Adipocyte (in vitro differentiated cells): ENCODE data around the gene SHC3.

Source experiments
- DNase-seq: peaks from one replicate; pipeline ENCODE4 v3.0.0-alpha.2; 2015; ENCODE audit warnings: low read depth
- H3K27me3 ChIP-seq: replicated peaks from 2 replicates; pipeline ENCODE4 v1.7.0; 2013; ENCODE audit warnings: mild to moderate bottlenecking, low read length, moderate library complexity; ENCODE audit not compliant: control insufficient read depth, insufficient read depth
- H3K36me3 ChIP-seq: 2 replicates; pipeline ENCODE4 v1.7.0; 2013; ENCODE audit warnings: low read length, mild to moderate bottlenecking, moderate library complexity; ENCODE audit not compliant: control insufficient read depth, insufficient read depth, severe bottlenecking
- H3K4me1 ChIP-seq: 2 replicates; pipeline ENCODE4 v1.7.0; 2013; ENCODE audit warnings: mild to moderate bottlenecking, low read length, moderate library complexity; ENCODE audit not compliant: control insufficient read depth, insufficient read depth
- H3K4me3 ChIP-seq: 2 replicates; pipeline ENCODE4 v1.7.0; 2013; ENCODE audit warnings: mild to moderate bottlenecking, low read length, moderate library complexity
- H3K9ac ChIP-seq: 2 replicates; pipeline ENCODE4 v1.7.0; 2013; ENCODE audit warnings: mild to moderate bottlenecking, low read length, moderate library complexity
- H3K9me3 ChIP-seq: 2 replicates; pipeline ENCODE4 v1.7.0; 2013; ENCODE audit warnings: mild to moderate bottlenecking, low read length, moderate library complexity; ENCODE audit not compliant: control insufficient read depth

Gene SHC3

DNA sequence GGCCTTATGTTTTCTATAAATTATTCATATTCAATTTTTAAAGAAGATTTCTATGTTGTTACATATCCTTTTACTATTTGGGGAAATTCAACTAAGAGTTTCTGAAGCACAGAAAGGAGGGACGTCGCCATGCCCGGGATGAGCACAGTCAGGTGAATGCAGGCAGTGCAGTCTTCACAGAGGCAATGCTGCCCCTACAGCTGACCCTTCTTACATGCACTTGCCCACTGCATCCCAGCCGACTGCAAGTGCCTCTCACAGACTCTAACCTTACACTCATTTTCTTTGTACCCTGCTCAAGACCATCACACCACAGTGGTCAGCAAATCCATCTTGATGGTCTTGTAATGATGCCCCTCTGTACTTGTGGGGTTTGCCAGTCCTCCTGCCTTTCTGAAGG lies 73.8 kb downstream of the SHC3 start:
- no peaks in the 10 kb centered on the region for H3K4me1 ChIP-seq
- no peaks in the 10 kb centered on the region for H3K36me3 ChIP-seq
- H3K9me3 ChIP-seq = peaks cover 6% of the 10 kb centered on the region

GRCh38 chr9:89097219-89097618 lies 81.4 kb downstream of the SHC3 start:
- no peak overlapping the region for H3K4me3 ChIP-seq
- H3K9ac ChIP-seq = no peak overlapping the region
- no peaks in the 10 kb centered on the region for H3K9me3 ChIP-seq
- peaks cover 22% of the 10 kb centered on the region for H3K4me1 ChIP-seq
- DNase-seq = peak; percentile 43
- no peaks in the 10 kb centered on the region for H3K36me3 ChIP-seq
- no peaks in the 10 kb centered on the region for H3K27me3 ChIP-seq

More for the DNA sequence above, 73.8 kb downstream of the SHC3 start:
- Histone ChIP-seq H3K27me3 (no peaks in the 10 kb centered on the region), H3K4me3 (no peak overlapping the region), H3K9ac (no peak overlapping the region)
- no peak for DNase-seq

DNA sequence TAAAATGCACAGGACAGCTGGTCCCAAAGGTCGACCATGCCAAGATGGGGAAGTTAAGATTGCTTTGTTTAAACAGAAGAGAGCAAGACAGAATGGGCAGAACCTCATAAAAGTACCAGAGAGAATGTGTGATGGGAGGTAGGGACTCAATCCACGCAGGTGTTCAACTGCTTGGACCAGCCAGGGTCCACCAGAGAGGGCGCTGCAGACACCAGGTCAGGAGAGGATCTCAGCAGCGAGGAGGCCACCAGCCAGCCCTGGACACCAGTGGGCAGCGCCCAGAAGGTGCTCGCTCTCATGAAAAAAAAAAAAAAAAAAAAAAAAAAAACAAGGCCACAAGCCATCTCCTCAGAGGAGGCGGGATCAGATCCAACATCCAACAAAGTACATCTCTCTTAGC lies 81.8 kb downstream of the SHC3 start:
- Histone ChIP-seq H3K4me1 (peaks cover 25% of the 10 kb centered on the region), H3K27me3 (no peaks in the 10 kb centered on the region), H3K9me3 (no peaks in the 10 kb centered on the region), H3K4me3 (no peak overlapping the region), H3K9ac (no peak overlapping the region), H3K36me3 (no peaks in the 10 kb centered on the region)
- no peak for DNase-seq

- peaks cover 29% of the 10 kb centered on the region for H3K4me1 ChIP-seq
- no peaks in the 10 kb centered on the region for H3K9me3 ChIP-seq
- no peaks in the 10 kb centered on the region for H3K27me3 ChIP-seq
- DNase-seq = peak; percentile 24
- H3K9ac ChIP-seq = no peak overlapping the region
- no peaks in the 10 kb centered on the region for H3K36me3 ChIP-seq
- H3K4me3 ChIP-seq = no peak overlapping the region
Measured at GRCh38 chr9:89095761-89096528, 82.7 kb downstream of the SHC3 start.

GRCh38 chr9:89093201-89093975 lies 85.2 kb downstream of the SHC3 start:
- DNase-seq = no peak
- peaks cover 29% of the 10 kb centered on the region for H3K4me1 ChIP-seq
- H3K4me3 ChIP-seq = no peak overlapping the region
- no peak overlapping the region for H3K9ac ChIP-seq
- H3K36me3 ChIP-seq = no peaks in the 10 kb centered on the region
- H3K9me3 ChIP-seq = no peaks in the 10 kb centered on the region
- no peaks in the 10 kb centered on the region for H3K27me3 ChIP-seq

DNA sequence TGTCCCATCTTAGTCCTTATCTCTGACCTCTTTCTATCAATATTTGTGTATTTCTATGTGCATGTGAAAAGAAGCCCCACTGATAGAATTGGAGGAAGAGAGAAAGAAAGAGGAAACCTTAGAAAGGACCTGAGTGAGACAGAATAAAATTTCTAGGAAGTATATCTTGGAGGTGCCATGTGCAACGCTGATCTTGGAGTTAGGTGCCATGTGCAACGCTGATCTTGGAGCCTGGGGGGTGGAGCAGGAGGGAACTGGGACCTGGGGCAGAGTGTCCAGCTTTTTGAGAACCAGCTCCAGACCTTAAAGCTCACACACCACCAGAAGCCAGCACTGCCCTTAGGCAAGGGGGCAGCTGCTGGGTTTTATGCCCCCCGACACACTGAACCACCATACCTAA lies 89.4 kb downstream of the SHC3 start:
- H3K36me3 ChIP-seq = no peaks in the 10 kb centered on the region
- DNase-seq = no peak
- peaks cover 17% of the 10 kb centered on the region for H3K4me1 ChIP-seq

DNA sequence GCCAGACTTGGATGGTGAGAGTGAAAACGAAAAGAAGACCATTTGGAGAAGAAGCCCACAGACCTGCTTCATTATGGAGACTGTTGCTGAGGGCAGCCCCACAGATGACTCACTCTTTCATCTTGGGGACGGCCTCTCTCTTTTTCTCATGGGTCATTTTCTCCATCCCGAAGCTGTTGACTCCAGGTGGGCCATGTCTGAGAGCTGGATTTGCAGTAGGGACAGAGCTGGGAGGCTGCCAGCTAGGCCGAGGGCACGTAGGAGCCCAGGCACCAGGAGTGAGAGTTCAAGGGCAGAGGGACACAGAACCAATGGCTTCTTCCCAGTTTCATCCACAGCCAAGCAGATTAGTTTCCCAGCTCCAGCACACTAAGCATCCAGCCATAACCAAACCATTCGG lies 95.0 kb downstream of the SHC3 start:
- H3K4me3 ChIP-seq = no peak overlapping the region
- H3K36me3 ChIP-seq = no peaks in the 10 kb centered on the region
- H3K4me1 ChIP-seq = peaks cover 16% of the 10 kb centered on the region
- no peak for DNase-seq
- no peak overlapping the region for H3K9ac ChIP-seq
- peaks cover 2% of the 10 kb centered on the region for H3K9me3 ChIP-seq
- H3K27me3 ChIP-seq = no peaks in the 10 kb centered on the region

More for the DNA sequence above, 89.4 kb downstream of the SHC3 start:
- no peaks in the 10 kb centered on the region for H3K27me3 ChIP-seq
- no peak overlapping the region for H3K9ac ChIP-seq
- no peak overlapping the region for H3K4me3 ChIP-seq
- no peaks in the 10 kb centered on the region for H3K9me3 ChIP-seq

- Histone ChIP-seq H3K9ac (no peak overlapping the region), H3K4me3 (peak overlapping the region; percentile 12)
- DNase-seq = peak; percentile 48
Measured at GRCh38 chr9:89080193-89080592, 98.4 kb downstream of the SHC3 start.

DNA sequence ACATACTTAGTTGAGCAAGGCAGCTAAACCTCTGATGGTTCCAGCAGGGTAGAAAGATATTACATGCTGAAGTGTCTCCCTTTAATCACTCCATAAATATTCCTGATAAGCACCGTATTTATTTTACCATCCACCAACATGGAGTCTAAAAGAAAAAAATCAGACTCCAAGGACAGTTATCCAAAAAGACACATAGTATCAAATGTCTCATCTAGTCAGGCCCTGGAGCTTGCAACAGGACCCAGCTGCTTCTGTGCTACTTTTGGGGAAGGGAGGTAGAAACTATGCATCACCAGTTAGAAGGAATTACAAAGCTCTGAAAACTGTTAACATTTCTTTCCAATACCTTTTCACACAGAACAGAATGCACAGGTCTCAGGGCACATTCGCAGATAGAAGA lies 99.2 kb downstream of the SHC3 start:
- no peaks in the 10 kb centered on the region for H3K27me3 ChIP-seq
- H3K9ac ChIP-seq = peak overlapping the region; percentile 53
- H3K9me3 ChIP-seq = peaks cover 2% of the 10 kb centered on the region
- H3K4me3 ChIP-seq = peak overlapping the region; percentile 12
- peak; percentile 61 for DNase-seq
- no peaks in the 10 kb centered on the region for H3K36me3 ChIP-seq
- H3K4me1 ChIP-seq = peaks cover 19% of the 10 kb centered on the region

More at GRCh38 chr9:89080193-89080592, 98.4 kb downstream of the SHC3 start:
- H3K9me3 ChIP-seq = peaks cover 2% of the 10 kb centered on the region
- H3K4me1 ChIP-seq = peaks cover 19% of the 10 kb centered on the region
- H3K36me3 ChIP-seq = no peaks in the 10 kb centered on the region
- H3K27me3 ChIP-seq = no peaks in the 10 kb centered on the region

DNA sequence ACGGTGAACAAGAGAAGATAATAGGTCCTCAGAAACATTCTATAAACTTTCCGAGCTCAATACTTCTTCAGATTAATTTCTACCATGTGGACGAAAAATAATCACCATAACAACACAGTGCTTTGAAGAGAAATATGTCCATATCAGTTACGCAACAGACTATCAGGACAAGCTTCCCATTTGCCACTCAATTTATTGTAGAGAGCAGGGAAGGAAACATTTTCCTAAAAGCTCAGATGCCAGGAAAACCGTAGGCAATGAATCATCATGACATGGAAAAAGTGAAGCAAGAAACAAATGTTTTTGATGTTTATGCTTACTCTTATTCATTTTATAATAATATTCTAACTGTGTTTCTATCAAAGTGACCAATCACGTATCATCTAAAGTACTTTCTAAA lies 99.8 kb downstream of the SHC3 start:
- Histone ChIP-seq H3K4me3 (peak overlapping the region; percentile 12), H3K36me3 (no peaks in the 10 kb centered on the region), H3K9ac (peak overlapping the region; percentile 53), H3K27me3 (no peaks in the 10 kb centered on the region), H3K9me3 (peaks cover 2% of the 10 kb centered on the region), H3K4me1 (peaks cover 19% of the 10 kb centered on the region)
- peak; percentile 85 for DNase-seq

- Histone ChIP-seq H3K4me1 (peaks cover 19% of the 10 kb centered on the region), H3K36me3 (no peaks in the 10 kb centered on the region), H3K27me3 (no peaks in the 10 kb centered on the region), H3K9me3 (peaks cover 2% of the 10 kb centered on the region), H3K9ac (peak overlapping the region; percentile 18), H3K4me3 (no peak overlapping the region)
- DNase-seq = no peak
Measured at GRCh38 chr9:89078421-89078820, 100.2 kb downstream of the SHC3 start.
